Heart right ventricle (tissue), 16 donors: ENCODE data around the gene DEFB124. TPM values are rescaled to one million over a fixed set of nuclear protein-coding genes. Genes with fewer than 3 reads are reported as not detected.
A peak's percentile ranks its signal among the peaks of the same experiment; 100 is the strongest.
"Not testable (repeated sequence)": the region's sequence is repeated elsewhere in the genome, so short reads cannot be mapped to it uniquely, and the experiment has no call there.

ENCODE experiments used
- ATAC-seq, 8 donors: fragments of 200-7000 bp; cut with Tn5 transposase; one replicate each; pipeline ENCODE4 v1.9.1; 2020; ENCODE audit warnings: mild to moderate bottlenecking in 8 of 8, moderate library complexity in 8 of 8, moderate number of reproducible peaks in 1 of 8
- DNase-seq, 2 donors: peaks; one replicate each; pipeline ENCODE4 v3.0.0-alpha.2; 2020
- H3K27ac ChIP-seq, 10 donors: fragments of 200-600 bp; sonication (generic) in 2 of 10; one replicate each; pipeline versions ENCODE4 v1.5.0 to v1.8.0; 2020 to 2022; ENCODE audit warnings: mild to moderate bottlenecking in 3 of 10
- H3K27me3 ChIP-seq, 7 donors: fragments of 200-600 bp; one replicate each; pipeline ENCODE4 v1.8.0; 2021 to 2022; ENCODE audit warnings: mild to moderate bottlenecking in 2 of 7
- H3K36me3 ChIP-seq, 9 donors: fragments of 200-600 bp; sonication (generic) in 1 of 9; one replicate each; pipeline versions ENCODE4 v1.5.0 to v1.8.0; 2020 to 2022; ENCODE audit warnings: mild to moderate bottlenecking in 2 of 9
- H3K4me1 ChIP-seq, 9 donors: fragments of 200-600 bp; sonication (generic) in 1 of 9; one replicate each; pipeline versions ENCODE4 v1.5.0 to v1.8.0; 2020 to 2022; ENCODE audit warnings: mild to moderate bottlenecking in 4 of 9
- H3K4me3 ChIP-seq, 10 donors: fragments of 200-600 bp; sonication (generic) in 2 of 10; one replicate each; pipeline versions ENCODE4 v1.5.0 to v1.8.0; 2020 to 2022; ENCODE audit warnings: mild to moderate bottlenecking in 7 of 10, moderate library complexity in 2 of 10
- H3K9me3 ChIP-seq, 11 donors: fragments of 200-600 bp in 10 of 11; sonication (generic) in 2 of 11; one replicate each; pipeline versions ENCODE4 v1.5.0 to v1.8.0; 2013 to 2022; ENCODE audit warnings: mild to moderate bottlenecking in 2 of 11, control low read depth in 1 of 11, moderate library complexity in 1 of 11
- CTCF ChIP-seq, 9 donors: fragments of 200-600 bp; sonication (generic) in 2 of 9; IDR thresholded peaks; one replicate each; pipeline versions ENCODE4 v1.5.0 to v1.8.0; 2021 to 2022; ENCODE audit warnings: antibody characterized with exemption in 9 of 9, mild to moderate bottlenecking in 5 of 9, moderate library complexity in 1 of 9
- WGBS, 2 donors: extraction: QIAGEN DNeasy Blood & Tissue Kit; methylation state at CpG; one replicate each; pipeline ENCODE4 v1.1.7; 2013; ENCODE audit warnings: inconsistent platforms in 1 of 2; 5-methylcytosine and 5-hydroxymethylcytosine counted together
- intact Hi-C, 10 donors: fragments of 100-400 bp; cut with DNase I; formaldehyde crosslinking; loops; one replicate each; pipeline versions ENCODE4 v1.11.1 to v1.14.2; 2022
- long read RNA-seq, 3 donors: library from polyadenylated mRNA; unstranded; transcript quantifications; one replicate each; pipeline ENCODE4 v2.0.0, GENCODE V29; 2020 to 2021
- polyA plus RNA-seq, 2 donors: library from polyadenylated mRNA; stranded (reverse); fragments of 200-250 nt; gene quantifications; one replicate each; pipeline ENCODE4 v1.2.3, GENCODE V29; 2013
- total RNA-seq, 10 donors: library from RNA; stranded (reverse); fragmentation: NEBNext Ultra II Directional in 3 of 10; extraction: Animal tissue kit (Norgen Biotek cat#: 25700) in 3 of 10; gene quantifications; one replicate each; pipeline versions ENCODE4 v1.2.1 to v1.2.4, GENCODE V29; 2021 to 2023
- donor health status: Arrhythmogenic right ventricular cardiomyopathy.
- donor health status: ischemic (EF 13 %, LVEDD 7.1; RV severe dilation, severe dysfunction).
- donor health status: healthy with polysubstance abuse.
- donor health status: DM: no; HTN: yes; CAD: no.
- donor health status: DM: no; HTN: no; CAD: no.
- donor health status: ischemic (EF 25% LVEDD 6.9; RV normal size, moderate dysfunction).
- donor health status: ischemic (EF 25% LVEDD 5.7; RV mildly dilated, moderate dysfunction).
- donor health status: healthy.
- donor health status: DM: yes; HTN: yes; CAD: no.
- donor health status: Ischemic cardiomyopathy.
- donor health status: ischemic (EF 35%, LVEDD 5.7; RV mildly dilated, moderate dysfunction).
- donor health status: nonischemic (EF 11% LVEDD 7.7; RV severe dilation, severe dysfunction).
- donor health status: DM: yes; HTN: yes; CAD: no.
- donor health status: PGD.
- donor health status: ischemic (EF 29% LVEDD 5.4; RV normal size, mild dysfunction).
- donor health status: nonischemic (EF 23%, LVEDD 6.1; RV moderate dilation, normal function).

Gene DEFB124
- total RNA-seq = 1 to 10 TPM in 2 of 10 donors, not detected in 8; 1.5 to 3.1 TPM
- polyA plus RNA-seq = 1 to 10 TPM in 1 of 2 donors, under 1 TPM in 1; 0.13 to 1.5 TPM
- long read RNA-seq, donor 1 = 0 reads
- long read RNA-seq, donor 2 = 0 reads
- long read RNA-seq, donor 3 = 0 reads

DNA sequence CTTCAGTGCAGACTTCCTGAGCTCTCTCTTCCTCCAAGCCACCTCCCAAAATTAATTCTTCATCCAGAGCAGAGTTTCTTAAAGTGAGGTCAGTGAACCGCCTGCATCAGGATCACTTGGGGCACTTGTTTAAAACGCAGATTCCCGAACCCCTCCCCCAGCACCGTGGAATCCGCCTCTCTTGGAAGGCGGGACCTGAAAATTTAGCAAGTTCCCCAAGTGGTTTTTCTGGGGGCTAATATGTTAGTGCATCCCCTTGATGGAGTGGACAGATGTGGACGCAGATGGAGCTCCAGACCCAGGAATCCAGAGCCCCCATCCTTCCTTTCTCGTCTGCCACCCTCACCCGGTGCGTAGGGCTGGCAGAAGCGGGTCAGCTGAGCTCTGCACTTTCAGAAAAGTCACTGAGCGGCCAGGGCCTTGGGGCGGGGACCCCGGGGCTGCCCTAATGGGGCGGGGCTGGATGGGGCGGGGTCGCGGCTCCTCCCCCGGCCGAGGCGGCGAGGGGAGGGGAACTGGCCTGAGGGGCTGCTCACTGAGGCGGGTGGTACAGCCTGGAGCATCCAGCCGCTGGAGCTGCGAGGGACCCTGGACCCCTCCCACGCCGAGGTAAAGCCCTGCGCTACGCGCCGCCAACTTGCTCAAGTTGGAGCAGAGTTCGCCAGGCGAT lies at the start of gene DEFB124, which contains the start of gene REM1:
Gene DEFB124 (minus strand): TSS at position 370 of the 670 bp plus-strand sequence. CDS start 2,114 bp downstream, outside the sequence.
Gene REM1 (plus strand): TSS at position 531 of the 670 bp plus-strand sequence. CDS start 1,158 bp downstream, outside the sequence.
- intact Hi-C loops = no loop called here
- peaks cover 0 to 35% (median 10%) of the 10 kb centered on the region in 9 donors for H3K4me1 ChIP-seq
- H3K27ac ChIP-seq = peak within 1 kb of the TSS; percentile 50 to 89 (median 80)
- H3K4me3 ChIP-seq = peak within 1 kb of the TSS; percentile 36 to 70 (median 55)
- DNase-seq (peak; percentile 67 to 72), ATAC-seq (peak; percentile 82 to 94 (median 91))
- 5% methylated on average over 33 of the region's 33 CpGs for WGBS, 2 donors
- H3K27me3 ChIP-seq = peaks cover 0 to 31% (median 27%) of the 10 kb centered on the region in 7 donors
- TF ChIP-seq CTCF (IDR thresholded peaks at IDR 0.05) = no peak
- H3K36me3 ChIP-seq = peaks cover 0 to 3% (median 0%) of the 10 kb centered on the region in 9 donors
- no peaks in the 10 kb centered on the region for H3K9me3 ChIP-seq

- DNase-seq (peak in 1 of 2 donors; percentile 21), ATAC-seq (peak; percentile 35 to 83 (median 66))
- no peaks in the 10 kb centered on the region for H3K9me3 ChIP-seq
- no peak for TF ChIP-seq CTCF (IDR thresholded peaks at IDR 0.05)
- peak overlapping the region in 2 of 10 donors; percentile 18 to 69 for H3K27ac ChIP-seq
- H3K4me3 ChIP-seq = no peak overlapping the region
- WGBS, 2 donors = 90 to 91% methylated on average over 8 of the region's 8 CpGs
- peaks cover 0 to 68% (median 15%) of the 10 kb centered on the region in 9 donors for H3K4me1 ChIP-seq
- H3K36me3 ChIP-seq = peaks cover 0 to 71% (median 15%) of the 10 kb centered on the region in 9 donors
- H3K27me3 ChIP-seq = no peaks in the 10 kb centered on the region
- intact Hi-C loops = no loop called here
These were observed 48.7 kb upstream of the DEFB124 start for GRCh38 chr20:31523361-31524283.

DNA sequence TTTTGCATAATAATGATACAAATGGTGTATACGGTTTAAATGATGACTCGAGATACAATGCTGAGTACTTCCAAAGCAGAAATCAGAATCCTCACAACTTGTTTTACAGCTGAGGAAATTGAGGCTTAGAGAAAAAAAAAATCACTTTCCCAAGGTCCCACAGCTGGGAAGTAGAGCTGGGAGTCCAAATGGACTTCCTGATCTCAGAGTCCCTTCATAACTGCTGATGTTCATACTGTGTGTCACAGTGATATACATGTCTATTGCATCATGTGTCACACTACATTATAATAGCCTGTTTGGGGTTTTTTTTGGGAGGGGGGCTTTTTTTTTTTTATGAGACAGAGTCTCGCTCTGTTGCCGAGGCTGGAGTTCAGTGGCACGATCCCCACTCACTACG lies 47.8 kb upstream of the DEFB124 start:
- peaks cover 0 to 66% (median 6%) of the 10 kb centered on the region in 9 donors for H3K36me3 ChIP-seq
- ATAC-seq (peak in 1 of 8 donors; percentile 41), DNase-seq (no peak)
- H3K27ac ChIP-seq = peak overlapping the region in 3 of 10 donors; percentile 41 to 69 (median 65)
- H3K27me3 ChIP-seq = no peaks in the 10 kb centered on the region
- H3K9me3 ChIP-seq = no peaks in the 10 kb centered on the region
- peaks cover 0 to 77% (median 15%) of the 10 kb centered on the region in 9 donors for H3K4me1 ChIP-seq
- WGBS, 2 donors = 87% methylated on average over 6 of the region's 6 CpGs
- intact Hi-C loops = no loop called here
- no peak overlapping the region for H3K4me3 ChIP-seq
- TF ChIP-seq CTCF (IDR thresholded peaks at IDR 0.05) = no peak

DNA sequence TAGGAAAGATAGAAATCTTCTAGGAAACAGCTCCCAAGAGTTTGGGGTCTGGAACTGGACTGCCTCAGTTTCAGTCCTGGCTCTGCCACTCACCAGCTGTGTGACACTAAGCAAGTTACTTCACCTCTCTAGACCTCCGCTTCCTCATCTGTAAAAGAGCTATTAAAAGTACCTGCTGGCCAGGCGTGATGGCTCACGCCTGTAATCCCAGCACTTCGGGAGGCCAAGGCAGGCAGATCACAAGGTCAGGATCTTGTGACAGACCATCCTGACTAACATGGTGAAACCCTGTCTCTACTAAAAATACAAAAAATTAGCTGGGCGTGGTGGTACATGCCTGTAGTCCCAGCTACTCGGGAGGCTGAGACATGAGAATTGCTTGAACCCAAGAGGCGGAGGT lies 46.3 kb upstream of the DEFB124 start:
- ATAC-seq, intact Hi-C loops, H3K4me3 ChIP-seq, H3K27me3 ChIP-seq, DNase-seq, H3K9me3 ChIP-seq: not testable (repeated sequence)
- Histone ChIP-seq H3K36me3 (peaks cover 0 to 60% (median 0%) of the 10 kb centered on the region in 9 donors), H3K27ac (peak overlapping the region in 4 of 10 donors; percentile 39 to 69 (median 53)), H3K4me1 (peaks cover 8 to 92% (median 28%) of the 10 kb centered on the region in 9 donors)
- WGBS, 2 donors = 74 to 86% methylated on average over 7 of the region's 7 CpGs
